Tibial nerve (tissue), 4 donors: ENCODE results near the gene SLC37A1. TPM values are rescaled to one million over a fixed set of nuclear protein-coding genes. Genes with fewer than 3 reads are reported as not detected.

Source experiments
- DNase-seq, 2 donors: peaks; one replicate each; pipeline ENCODE4 v3.0.0-alpha.2; 2019; ENCODE audit warnings: low spot score in 2 of 2
- H3K27ac ChIP-seq, 4 donors: fragments of 200-600 bp; sonication (generic) in 3 of 4; one replicate each; pipeline ENCODE4 v1.5.1; 2017 to 2019; ENCODE audit warnings: mild to moderate bottlenecking in 1 of 4
- H3K27me3 ChIP-seq, 2 donors: fragments of 200-600 bp; sonication (generic) in 1 of 2; one replicate each; pipeline versions ENCODE4 v1.5.1 to v1.6.0; 2017 to 2019
- H3K36me3 ChIP-seq, 3 donors: fragments of 200-600 bp; sonication (generic); one replicate each; pipeline ENCODE4 v1.5.1; 2018 to 2019
- H3K4me1 ChIP-seq, 4 donors: fragments of 200-600 bp; sonication (generic) in 3 of 4; one replicate each; pipeline ENCODE4 v1.5.1; 2017 to 2019
- H3K4me3 ChIP-seq, 4 donors: fragments of 200-600 bp; sonication (generic) in 3 of 4; one replicate each; pipeline ENCODE4 v1.5.1; 2017 to 2019; ENCODE audit warnings: mild to moderate bottlenecking in 1 of 4, moderate library complexity in 1 of 4
- H3K9me3 ChIP-seq, 4 donors: fragments of 200-600 bp; sonication (generic) in 3 of 4; one replicate each; pipeline ENCODE4 v1.5.1; 2017 to 2019
- EP300 ChIP-seq, 2 donors: sonication (generic); formaldehyde crosslinking; IDR thresholded peaks; one replicate each; pipeline ENCODE4 v1.6.1; 2017; ENCODE audit warnings: antibody characterized with exemption in 2 of 2, mild to moderate bottlenecking in 1 of 2
- POLR2A ChIP-seq, 2 donors: fragments of 450-650 bp; IDR thresholded peaks; one replicate each; pipeline ENCODE4 v1.6.1; 2017; ENCODE audit warnings: antibody characterized with exemption in 2 of 2, mild to moderate bottlenecking in 2 of 2, moderate library complexity in 2 of 2
- WGBS, 2 donors: methylation state at CpG; one replicate each; pipeline ENCODE4 v1.1.5; 2018; 5-methylcytosine and 5-hydroxymethylcytosine counted together
- total RNA-seq, 4 donors: library from RNA; depleted of rRNA; stranded (reverse); fragments of >200 nt; gene quantifications; one replicate each; pipeline ENCODE4 v1.1.0, GENCODE V29; 2016
- TF ChIP-seq, protein P1 (sequence below), 5 experiments: fragments of 200-600 bp in 3 of 5; fragments of 450-650 bp in 2 of 5; sonication (generic) in 3 of 5; IDR thresholded peaks; one replicate each; pipeline ENCODE4 v1.5.1; 2016 to 2019; ENCODE audit warnings: antibody characterized with exemption in 5 of 5, mild to moderate bottlenecking in 3 of 5, moderate library complexity in 2 of 5

Gene SLC37A1
- total RNA-seq, 4 donors from 2014 or later = 4.4 to 6.7 (median 5.0) TPM

DNA sequence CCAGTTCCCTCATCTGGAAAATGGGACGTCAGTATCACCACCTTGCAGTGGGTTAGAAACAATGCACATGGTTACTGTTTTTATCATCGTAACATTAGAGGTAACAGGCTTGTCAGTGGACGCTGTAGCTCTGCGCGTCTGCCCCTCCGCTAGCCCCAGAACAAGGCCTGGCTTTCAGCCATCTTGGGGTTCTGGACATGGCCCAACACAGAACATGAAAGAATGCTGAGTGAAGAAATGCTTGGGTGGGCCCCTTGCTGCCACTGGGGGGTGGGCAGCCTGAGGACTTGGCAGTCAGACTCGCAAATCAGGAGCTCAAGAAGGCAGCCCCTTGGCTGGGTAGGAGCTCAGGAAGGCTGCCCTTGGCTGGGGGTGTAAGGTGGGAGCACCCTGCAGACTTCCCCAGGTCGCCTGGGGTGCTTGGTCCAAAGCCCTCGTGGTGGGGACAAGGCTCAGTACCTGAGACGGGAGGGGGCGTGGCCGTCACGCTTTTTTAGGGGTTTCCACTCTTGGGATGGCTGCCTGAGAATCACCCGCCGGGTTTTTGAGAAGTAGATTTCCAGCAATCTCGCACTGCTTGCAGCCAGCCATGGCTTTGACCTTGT, 51.7 kb downstream of the SLC37A1 start:
- no peak overlapping the region for H3K27ac ChIP-seq
- H3K9me3 ChIP-seq = no peaks in the 10 kb centered on the region
- TF ChIP-seq EP300 (IDR thresholded peaks at IDR 0.05) (no peak), POLR2A (IDR thresholded peaks at IDR 0.05) (no peak)
- TF ChIP-seq, protein P1, sequence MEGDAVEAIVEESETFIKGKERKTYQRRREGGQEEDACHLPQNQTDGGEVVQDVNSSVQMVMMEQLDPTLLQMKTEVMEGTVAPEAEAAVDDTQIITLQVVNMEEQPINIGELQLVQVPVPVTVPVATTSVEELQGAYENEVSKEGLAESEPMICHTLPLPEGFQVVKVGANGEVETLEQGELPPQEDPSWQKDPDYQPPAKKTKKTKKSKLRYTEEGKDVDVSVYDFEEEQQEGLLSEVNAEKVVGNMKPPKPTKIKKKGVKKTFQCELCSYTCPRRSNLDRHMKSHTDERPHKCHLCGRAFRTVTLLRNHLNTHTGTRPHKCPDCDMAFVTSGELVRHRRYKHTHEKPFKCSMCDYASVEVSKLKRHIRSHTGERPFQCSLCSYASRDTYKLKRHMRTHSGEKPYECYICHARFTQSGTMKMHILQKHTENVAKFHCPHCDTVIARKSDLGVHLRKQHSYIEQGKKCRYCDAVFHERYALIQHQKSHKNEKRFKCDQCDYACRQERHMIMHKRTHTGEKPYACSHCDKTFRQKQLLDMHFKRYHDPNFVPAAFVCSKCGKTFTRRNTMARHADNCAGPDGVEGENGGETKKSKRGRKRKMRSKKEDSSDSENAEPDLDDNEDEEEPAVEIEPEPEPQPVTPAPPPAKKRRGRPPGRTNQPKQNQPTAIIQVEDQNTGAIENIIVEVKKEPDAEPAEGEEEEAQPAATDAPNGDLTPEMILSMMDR (IDR thresholded peaks at IDR 0.05) = no peak
- WGBS, 2 donors = 77 to 78% methylated on average over 14 to 15 of the region's 16 CpGs
- peaks cover 0 to 92% (median under 1%) of the 10 kb centered on the region in 3 donors for H3K36me3 ChIP-seq
- H3K27me3 ChIP-seq = no peaks in the 10 kb centered on the region
- DNase-seq = no peak
- no peak overlapping the region for H3K4me3 ChIP-seq
- no peaks in the 10 kb centered on the region for H3K4me1 ChIP-seq

GRCh38 chr21:42565886-42566523, 52.4 kb downstream of the SLC37A1 start:
- Histone ChIP-seq H3K36me3 (peaks cover 0 to 92% (median 8%) of the 10 kb centered on the region in 3 donors), H3K27me3 (no peaks in the 10 kb centered on the region), H3K9me3 (no peaks in the 10 kb centered on the region), H3K4me1 (no peaks in the 10 kb centered on the region), H3K27ac (no peak overlapping the region), H3K4me3 (no peak overlapping the region)
- TF ChIP-seq, protein P1 (IDR thresholded peaks at IDR 0.05) = no peak
- TF ChIP-seq POLR2A (IDR thresholded peaks at IDR 0.05) = no peak
- no peak for TF ChIP-seq EP300 (IDR thresholded peaks at IDR 0.05)
- DNase-seq = no peak
- 80 to 83% methylated on average over 8 to 12 of the region's 13 CpGs for WGBS, 2 donors

GRCh38 chr21:42566524-42567213, 53.0 kb downstream of the SLC37A1 start:
- TF ChIP-seq, protein P1 (IDR thresholded peaks at IDR 0.05) = no peak
- TF ChIP-seq POLR2A (IDR thresholded peaks at IDR 0.05) (no peak), EP300 (IDR thresholded peaks at IDR 0.05) (no peak)
- WGBS, 2 donors = 89 to 90% methylated on average over 14 to 16 of the region's 16 CpGs
- DNase-seq = no peak
- Histone ChIP-seq H3K27ac (no peak overlapping the region), H3K9me3 (no peaks in the 10 kb centered on the region), H3K36me3 (peaks cover 0 to 94% (median 9%) of the 10 kb centered on the region in 3 donors), H3K4me3 (no peak overlapping the region), H3K27me3 (no peaks in the 10 kb centered on the region), H3K4me1 (no peaks in the 10 kb centered on the region)

GRCh38 chr21:42567214-42567555, 53.5 kb downstream of the SLC37A1 start:
- WGBS, 2 donors = 82 to 91% methylated on average over 9 to 10 of the region's 10 CpGs
- no peak for DNase-seq

More at GRCh38 chr21:42567214-42567555, 53.5 kb downstream of the SLC37A1 start:
- H3K4me1 ChIP-seq = no peaks in the 10 kb centered on the region
- no peak overlapping the region for H3K27ac ChIP-seq
- no peaks in the 10 kb centered on the region for H3K9me3 ChIP-seq
- no peaks in the 10 kb centered on the region for H3K27me3 ChIP-seq
- TF ChIP-seq, protein P1 (IDR thresholded peaks at IDR 0.05) = no peak
- TF ChIP-seq POLR2A (IDR thresholded peaks at IDR 0.05) = no peak
- no peak for TF ChIP-seq EP300 (IDR thresholded peaks at IDR 0.05)
- peaks cover 0 to 93% (median 9%) of the 10 kb centered on the region in 3 donors for H3K36me3 ChIP-seq
- no peak overlapping the region for H3K4me3 ChIP-seq
